AG08395 (cell line): ENCODE measurements around the gene DHRS9.

Experiments
- DNase-seq: peaks from one replicate; pipeline ENCODE4 v3.0.0; 2012; ENCODE audit warnings: mixed read lengths, low spot score

The DHRS9 gene

DNA sequence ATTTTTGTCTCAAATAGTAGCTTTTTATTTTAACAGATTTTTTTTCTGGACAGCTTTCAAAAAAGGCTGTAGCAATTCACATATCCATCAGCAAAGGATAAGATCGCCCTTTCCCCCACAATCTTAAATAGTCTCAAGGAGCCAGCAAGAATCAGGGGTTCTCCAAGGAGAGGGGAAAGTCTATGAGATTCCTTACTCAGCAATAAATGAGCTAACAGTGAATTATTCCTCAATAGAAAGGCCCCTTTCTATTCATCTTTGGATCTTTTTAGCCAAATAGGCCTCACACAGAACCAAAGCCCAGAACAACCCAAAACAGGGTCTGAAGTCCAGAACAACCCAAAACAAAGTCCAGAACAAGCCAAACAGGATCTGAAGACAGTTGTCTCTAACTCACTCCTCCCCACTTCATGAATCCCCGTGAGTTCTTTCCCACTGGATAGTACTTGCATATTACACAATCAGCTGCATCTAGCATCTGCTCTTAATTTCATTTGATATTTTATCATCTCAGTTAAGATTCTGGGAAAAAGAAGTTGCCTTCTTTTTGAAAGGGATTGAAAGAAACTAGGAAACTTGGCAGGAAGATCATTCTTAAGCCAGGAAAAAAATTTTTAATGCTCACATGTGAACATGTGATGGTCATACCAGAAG is 3.4 kb upstream of the DHRS9 start:
- DNase-seq, result no peak

DNA sequence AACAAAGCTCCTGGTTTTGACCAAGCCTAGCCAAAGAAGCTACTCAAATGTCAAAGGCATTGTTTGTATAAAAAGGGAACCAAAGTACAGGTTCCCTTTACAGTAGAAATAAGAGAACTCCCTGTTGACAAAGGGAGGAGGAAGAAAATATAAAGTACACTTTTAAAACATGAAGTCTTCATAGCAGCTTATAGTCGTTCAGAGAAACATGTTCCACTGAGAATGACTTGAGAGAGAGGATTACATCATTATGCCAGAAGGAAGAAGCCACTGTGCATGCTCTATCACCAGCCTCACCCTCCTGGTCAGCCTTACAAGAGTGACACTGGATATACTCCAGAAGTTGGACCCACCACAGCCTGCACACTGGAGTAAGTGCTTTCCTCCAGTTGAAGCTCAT is 2.5 kb upstream of the DHRS9 start:
- no peak for DNase-seq

DNA sequence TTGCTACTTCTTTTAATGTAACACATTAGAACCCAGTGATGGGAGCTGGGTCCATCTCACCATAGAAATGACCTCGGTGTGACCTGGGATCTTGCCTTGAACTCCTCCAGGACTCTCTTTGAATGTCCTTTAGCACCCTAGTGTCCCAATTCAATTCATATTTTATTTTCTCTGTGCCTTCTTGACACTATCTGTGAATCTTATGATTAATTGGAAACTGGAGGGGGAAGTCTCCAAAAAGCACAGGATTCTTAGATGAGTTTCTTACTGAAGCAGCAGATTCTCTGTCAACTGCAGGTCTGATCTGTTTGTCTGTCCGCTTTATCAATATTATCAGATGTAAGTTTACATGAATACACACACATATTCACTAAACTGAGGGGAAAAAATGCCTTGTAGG is 470 bp downstream of the DHRS9 start:
- no peak for DNase-seq

DNA sequence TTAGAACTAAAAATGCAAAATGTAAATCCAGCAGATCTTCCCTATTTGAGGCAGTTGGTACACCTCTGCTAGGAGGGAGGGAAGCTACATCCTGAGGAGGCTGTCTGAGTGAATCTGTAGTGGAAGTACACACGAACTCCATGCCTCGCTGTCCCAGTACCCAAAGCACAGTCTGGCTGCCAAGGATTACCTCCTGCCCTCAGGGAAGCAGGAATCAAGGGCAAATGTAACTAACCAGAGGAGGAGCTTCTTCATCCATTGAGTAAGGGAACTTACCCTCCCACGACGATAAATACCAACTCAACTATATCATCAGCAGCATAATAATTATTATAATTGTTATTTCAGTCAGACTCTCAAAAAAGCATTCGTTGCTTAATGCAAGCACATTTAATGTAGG is 2.1 kb downstream of the DHRS9 start:
- no peak for DNase-seq

GRCh38 chr2:169072163-169072925 is 3.0 kb downstream of the DHRS9 start:
- DNase-seq, result no peak

DNA sequence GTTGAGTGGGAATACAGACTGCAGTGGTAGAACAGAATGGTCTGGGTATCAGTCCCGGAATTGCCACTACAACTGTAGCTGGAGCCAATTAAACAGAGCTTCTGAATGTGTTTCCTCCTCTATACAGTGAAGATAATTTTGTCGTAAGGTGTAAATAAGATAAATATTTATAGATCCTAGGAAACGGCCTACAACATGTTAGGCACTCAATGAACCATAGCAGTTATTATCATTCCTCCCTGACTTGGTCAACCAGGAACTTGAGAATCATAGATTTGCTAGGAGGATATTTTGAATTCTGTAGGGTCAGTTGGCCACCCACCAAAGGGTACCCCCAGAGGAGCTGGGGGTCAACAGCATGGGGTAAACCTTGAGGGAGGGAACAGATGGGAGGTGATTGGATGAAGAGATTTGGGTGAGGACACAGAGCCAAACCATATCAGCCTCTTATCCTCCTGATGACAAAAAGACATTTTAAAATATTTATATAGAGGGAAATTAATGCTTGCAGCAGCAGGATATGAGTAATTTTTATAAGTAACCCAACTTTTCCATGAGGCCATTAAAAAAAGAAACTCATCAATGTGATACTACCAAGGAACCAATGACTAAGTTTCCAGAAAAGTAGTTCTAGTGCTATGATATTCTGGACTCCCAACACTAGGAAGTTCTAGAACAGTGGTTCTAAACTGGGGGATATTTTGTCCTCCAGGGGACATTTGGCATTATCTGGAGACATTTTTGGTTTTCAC is 4.0 kb downstream of the DHRS9 start:
- DNase-seq, result no peak

DNA sequence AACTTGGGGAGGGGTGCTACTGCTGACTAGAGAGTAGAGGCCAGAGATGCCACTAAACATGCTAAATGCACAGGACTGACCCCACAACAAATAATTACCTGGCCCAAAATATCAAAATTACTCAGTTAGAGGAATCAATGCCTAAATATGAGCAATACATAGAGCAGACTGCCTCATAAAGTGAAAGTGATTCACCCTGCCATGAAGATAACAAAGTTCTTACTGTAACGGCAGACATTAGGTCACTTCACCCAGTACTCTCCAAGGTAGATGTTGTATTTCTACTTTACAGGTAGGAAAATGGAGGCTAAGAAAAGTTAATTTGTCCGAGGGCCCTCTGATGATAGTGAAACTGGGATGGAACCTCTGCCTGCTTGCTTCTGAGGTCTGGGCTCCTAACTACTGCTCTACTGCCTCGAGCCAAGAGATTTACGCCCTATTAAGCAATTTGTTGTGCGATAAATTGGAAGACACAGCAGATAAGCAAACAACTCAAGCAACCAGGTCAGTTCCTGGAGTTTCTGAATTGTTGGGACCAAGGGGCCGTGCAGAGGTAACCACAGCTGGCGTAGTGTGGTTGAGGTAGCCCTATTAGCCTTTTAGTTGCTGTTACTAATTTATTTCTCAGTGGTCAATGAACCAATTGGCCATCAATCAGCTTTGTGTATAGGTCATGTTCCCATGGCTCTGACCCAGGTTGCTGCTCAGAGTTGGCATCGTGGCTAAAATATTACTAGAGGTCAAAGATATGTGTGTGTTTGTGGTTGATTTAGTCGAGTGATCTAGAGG is 4.8 kb downstream of the DHRS9 start:
- no peak for DNase-seq

DNA sequence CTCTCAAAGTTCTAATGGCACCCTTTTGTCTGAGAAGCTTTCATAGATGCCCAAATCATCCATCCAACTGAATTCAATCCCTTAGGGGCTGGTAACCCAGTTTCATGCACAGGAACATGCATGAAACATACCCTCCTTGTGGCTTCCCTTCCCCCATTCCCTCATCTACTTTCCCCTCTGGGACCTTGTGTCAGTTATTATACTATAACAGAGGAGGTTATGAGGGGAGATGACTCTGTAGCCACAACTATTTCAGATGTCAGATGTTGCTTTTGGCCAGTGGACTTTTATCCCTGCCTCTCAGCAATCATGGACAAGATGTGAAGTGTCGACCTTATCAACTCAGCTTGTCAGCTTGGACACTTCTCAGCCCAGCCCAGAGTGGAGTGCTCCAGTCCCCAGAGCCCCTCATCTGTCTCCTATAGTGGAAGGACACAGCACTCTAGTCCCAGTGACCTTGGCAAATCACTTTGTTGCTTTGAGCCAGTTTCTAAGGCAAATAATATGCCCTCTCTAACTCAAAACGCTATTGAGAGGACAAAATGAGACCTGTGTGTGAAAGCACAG is 8.4 kb downstream of the DHRS9 start:
- no peak for DNase-seq

- DNase-seq, result no peak
Measured at GRCh38 chr2:169080250-169081069, 11.1 kb downstream of the DHRS9 start.

DNA sequence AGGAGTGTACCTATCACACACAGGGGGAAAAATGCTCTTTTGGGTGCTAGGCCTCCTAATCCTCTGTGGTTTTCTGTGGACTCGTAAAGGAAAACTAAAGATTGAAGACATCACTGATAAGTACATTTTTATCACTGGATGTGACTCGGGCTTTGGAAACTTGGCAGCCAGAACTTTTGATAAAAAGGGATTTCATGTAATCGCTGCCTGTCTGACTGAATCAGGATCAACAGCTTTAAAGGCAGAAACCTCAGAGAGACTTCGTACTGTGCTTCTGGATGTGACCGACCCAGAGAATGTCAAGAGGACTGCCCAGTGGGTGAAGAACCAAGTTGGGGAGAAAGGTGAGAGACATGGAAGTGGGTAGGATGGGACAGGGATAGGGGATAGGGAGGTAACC is 12.2 kb downstream of the DHRS9 start:
- no peak for DNase-seq

DNA sequence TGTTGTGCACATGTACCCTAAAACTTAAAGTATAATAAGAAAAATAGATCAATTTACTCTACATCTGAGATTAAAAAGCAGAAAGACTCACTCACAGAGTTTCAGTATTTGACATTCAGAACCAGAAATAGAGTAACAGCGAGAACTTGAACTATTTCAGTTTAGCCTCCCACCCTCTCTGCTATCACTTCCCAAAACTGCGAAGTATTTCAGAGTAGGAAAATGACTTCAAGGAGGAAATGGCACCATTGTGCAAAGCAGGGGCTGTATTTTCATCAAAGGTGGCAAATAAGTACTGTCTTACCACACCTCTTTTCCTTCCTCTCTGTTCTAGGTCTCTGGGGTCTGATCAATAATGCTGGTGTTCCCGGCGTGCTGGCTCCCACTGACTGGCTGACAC is 13.6 kb downstream of the DHRS9 start:
- DNase-seq, result no peak

- no peak for DNase-seq
Measured at GRCh38 chr2:169086893-169087467, 17.6 kb downstream of the DHRS9 start.

DNA sequence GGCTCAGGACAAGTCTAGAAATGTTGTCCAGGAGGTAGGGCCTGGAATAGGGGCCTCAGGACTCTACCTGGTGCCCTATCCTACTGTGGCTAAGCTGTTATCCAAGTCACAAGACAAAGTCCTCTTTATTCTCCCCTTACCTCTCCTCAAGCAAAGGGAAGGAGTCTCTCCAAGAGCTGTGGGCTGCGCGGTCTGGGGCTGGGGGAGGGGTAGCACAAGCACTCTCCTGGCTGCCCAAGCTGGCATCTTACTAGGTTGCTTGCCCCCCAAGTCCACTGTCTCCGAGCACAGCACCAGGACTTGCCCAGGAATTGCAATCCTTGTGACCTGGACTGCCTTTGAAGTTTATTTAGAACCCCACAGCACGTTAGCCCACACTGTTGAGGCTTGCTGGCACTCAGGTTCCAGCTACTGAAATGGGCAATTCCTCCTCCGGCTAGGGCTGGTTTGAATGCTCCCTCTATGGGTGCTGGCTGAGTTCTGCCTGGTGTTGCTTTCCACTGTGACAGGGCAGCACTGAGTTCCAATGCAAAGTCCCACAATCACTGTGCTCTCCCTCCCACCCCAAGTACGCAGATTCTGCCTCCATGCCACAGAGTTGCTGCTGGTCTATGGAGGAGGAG is 18.5 kb downstream of the DHRS9 start:
- no peak for DNase-seq

- no peak for DNase-seq
Measured at GRCh38 chr2:169089182-169089581, 19.8 kb downstream of the DHRS9 start.

GRCh38 chr2:169090133-169090820 is 20.9 kb downstream of the DHRS9 start:
- DNase-seq, result no peak

DNA sequence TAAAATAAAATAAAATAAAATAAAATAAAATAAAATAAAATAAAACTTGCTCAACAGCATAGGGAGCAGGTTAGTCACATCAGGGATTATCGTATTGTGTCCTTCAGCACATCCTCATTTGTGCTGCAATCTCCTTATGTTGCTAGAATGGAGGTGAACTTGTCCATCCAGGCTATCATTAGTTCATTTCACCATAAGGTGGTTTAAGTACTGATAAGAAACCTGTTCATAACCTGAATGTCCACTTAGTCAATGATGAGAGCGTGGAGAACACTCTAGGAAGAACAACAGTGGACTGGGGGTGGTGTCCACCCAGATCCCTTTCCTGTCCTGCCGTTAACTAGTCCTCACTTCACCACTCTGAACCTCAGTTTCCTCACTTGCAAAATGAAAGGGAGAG is 21.9 kb downstream of the DHRS9 start:
- no peak for DNase-seq

- no peak for DNase-seq
Measured at GRCh38 chr2:169091761-169092519, 22.6 kb downstream of the DHRS9 start.

DNA sequence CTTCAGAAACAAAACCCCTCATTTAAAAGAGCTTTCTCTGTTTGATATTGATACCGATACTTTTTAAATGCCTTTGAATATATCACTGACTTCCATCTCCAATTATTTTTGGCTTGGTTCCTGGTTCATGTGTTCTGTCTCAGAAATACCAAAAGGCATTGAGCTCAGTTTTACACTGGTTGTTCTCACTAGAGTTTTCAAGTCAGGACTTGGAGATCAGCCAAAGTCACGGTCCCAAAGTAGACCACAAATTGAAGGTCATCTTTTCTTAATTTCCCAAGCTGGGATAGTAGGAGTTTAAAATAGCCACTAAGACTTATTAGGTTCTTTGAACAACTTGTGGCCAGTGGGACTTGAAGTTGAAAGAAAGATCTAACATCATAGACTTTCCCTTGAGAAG is 24.2 kb downstream of the DHRS9 start:
- DNase-seq, result no peak

DNA sequence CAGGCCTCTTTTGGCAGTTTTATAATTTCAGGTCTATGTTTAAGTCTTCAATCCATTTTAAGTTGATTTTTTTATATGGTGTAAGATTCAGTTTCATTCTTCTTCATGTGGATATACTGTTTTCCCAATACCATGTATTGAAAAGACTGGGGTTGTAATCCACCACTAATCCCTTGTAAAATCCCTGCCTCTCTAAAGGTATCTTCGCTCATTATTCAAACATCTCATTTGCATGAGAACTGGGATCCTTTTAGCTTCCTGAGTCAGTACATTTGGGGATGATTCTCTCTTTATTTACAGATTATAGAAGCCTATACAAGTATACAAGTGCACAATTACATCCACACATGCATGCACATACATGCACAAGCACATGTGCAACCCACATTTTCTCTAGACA is 25.3 kb downstream of the DHRS9 start:
- no peak for DNase-seq
